Activated CD8-positive, alpha-beta T cell treated with anti-CD3 and anti-CD28 coated beads for 36 hours (primary cell): ENCODE data around the gene PPP2R2B. TPM values are rescaled to one million over a fixed set of nuclear protein-coding genes. Genes with fewer than 3 reads are reported as not detected.

Experiments used
- ATAC-seq: fragments of 200-7000 bp; cut with Tn5 transposase; one replicate; pipeline ENCODE4 v1.10.0; 2021; ENCODE audit warnings: mild to moderate bottlenecking, moderate library complexity
- CTCF ChIA-PET: fragments of 350-600 bp; sonication (Branson Sonifier 250); formaldehyde crosslinking; loops from one replicate; lab custom pipeline; 2021; ENCODE audit warnings: antibody characterized with exemption; lab: Charles Lee
- POLR2A ChIA-PET: fragments of 350-600 bp; sonication (Branson Sonifier 250); formaldehyde crosslinking; loops from one replicate; lab custom pipeline; 2021; ENCODE audit warnings: antibody characterized with exemption; lab: Charles Lee
- DNase-seq: peaks from one replicate; pipeline ENCODE4 v3.0.0-alpha.2; 2020
- H3K27ac Mint-ChIP-seq: one replicate; pipeline ENCODE4 v1.8.0; 2021; ENCODE audit warnings: mild to moderate bottlenecking, mixed read lengths
- H3K27me3 Mint-ChIP-seq: one replicate; pipeline ENCODE4 v1.8.0; 2021; ENCODE audit warnings: mixed read lengths
- H3K36me3 Mint-ChIP-seq: one replicate; pipeline ENCODE4 v1.8.0; 2021; ENCODE audit warnings: low read depth, mixed read lengths
- H3K4me1 Mint-ChIP-seq: one replicate; pipeline ENCODE4 v1.8.0; 2021; ENCODE audit warnings: low read depth, mixed read lengths
- H3K4me3 Mint-ChIP-seq: one replicate; pipeline ENCODE4 v1.8.0; 2021; ENCODE audit warnings: mild to moderate bottlenecking, moderate library complexity, mixed read lengths
- H3K9me3 Mint-ChIP-seq: one replicate; pipeline ENCODE4 v1.8.0; 2021; ENCODE audit warnings: mixed read lengths
- intact Hi-C: fragments of 100-400 bp; cut with micrococcal nuclease; formaldehyde crosslinking; loops from one replicate; pipeline ENCODE4 v1.10.0; 2022
- total RNA-seq, 2 experiments: library from RNA; stranded (reverse); gene quantifications; one replicate each; pipeline ENCODE4 v1.2.3, GENCODE V29; 2021
- TF ChIP-seq, protein P1 (sequence below): fragments of 200-600 bp; IDR thresholded peaks from one replicate; pipeline ENCODE4 v1.8.0; 2022; ENCODE audit warnings: antibody characterized with exemption, mild to moderate bottlenecking

PPP2R2B gene
- total RNA-seq, 2 experiments from 2014 or later = 0.56 to 0.65 TPM

DNA sequence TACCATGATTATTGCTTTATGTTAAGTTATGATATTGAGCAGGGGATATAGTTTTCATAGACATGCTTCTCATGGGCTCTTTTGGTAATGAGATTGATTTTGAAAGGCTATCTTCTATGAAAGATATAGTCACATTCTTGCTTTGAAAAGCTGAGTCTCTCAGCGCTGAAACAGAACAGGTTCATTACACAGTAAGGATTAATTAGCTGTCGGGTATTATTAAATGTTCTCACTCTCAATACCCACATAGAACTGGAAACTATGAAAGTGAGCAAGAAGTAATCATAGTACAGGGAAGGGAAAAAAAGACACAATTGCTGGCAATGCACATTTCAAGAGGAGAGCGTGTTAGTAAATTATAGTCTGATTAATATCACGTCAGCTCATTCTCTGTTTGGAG lies 190.9 kb downstream of the PPP2R2B start:
- TF ChIP-seq, protein P1, sequence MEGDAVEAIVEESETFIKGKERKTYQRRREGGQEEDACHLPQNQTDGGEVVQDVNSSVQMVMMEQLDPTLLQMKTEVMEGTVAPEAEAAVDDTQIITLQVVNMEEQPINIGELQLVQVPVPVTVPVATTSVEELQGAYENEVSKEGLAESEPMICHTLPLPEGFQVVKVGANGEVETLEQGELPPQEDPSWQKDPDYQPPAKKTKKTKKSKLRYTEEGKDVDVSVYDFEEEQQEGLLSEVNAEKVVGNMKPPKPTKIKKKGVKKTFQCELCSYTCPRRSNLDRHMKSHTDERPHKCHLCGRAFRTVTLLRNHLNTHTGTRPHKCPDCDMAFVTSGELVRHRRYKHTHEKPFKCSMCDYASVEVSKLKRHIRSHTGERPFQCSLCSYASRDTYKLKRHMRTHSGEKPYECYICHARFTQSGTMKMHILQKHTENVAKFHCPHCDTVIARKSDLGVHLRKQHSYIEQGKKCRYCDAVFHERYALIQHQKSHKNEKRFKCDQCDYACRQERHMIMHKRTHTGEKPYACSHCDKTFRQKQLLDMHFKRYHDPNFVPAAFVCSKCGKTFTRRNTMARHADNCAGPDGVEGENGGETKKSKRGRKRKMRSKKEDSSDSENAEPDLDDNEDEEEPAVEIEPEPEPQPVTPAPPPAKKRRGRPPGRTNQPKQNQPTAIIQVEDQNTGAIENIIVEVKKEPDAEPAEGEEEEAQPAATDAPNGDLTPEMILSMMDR = no peak
- no peaks in the 10 kb centered on the region for H3K4me1 Mint-ChIP-seq
- intact Hi-C loops = no loop called here
- ChIA-PET POLR2A (interaction anchor here (0.9 kb wide), 1 partner anchor 11 kb away, joined by 3 read pairs; no protein-coding TSS in a partner anchor), CTCF (interaction anchor here (0.7 to 1.8 kb wide), 2 partner anchors 17 to 155 kb away, joined by 3 to 6 read pairs; no protein-coding TSS in a partner anchor)
- H3K27me3 Mint-ChIP-seq = no peaks in the 10 kb centered on the region
- ATAC-seq = no peak
- H3K9me3 Mint-ChIP-seq = no peaks in the 10 kb centered on the region
- no peak overlapping the region for H3K4me3 Mint-ChIP-seq
- DNase-seq = no peak
- no peak overlapping the region for H3K27ac Mint-ChIP-seq
- H3K36me3 Mint-ChIP-seq = no peaks in the 10 kb centered on the region

DNA sequence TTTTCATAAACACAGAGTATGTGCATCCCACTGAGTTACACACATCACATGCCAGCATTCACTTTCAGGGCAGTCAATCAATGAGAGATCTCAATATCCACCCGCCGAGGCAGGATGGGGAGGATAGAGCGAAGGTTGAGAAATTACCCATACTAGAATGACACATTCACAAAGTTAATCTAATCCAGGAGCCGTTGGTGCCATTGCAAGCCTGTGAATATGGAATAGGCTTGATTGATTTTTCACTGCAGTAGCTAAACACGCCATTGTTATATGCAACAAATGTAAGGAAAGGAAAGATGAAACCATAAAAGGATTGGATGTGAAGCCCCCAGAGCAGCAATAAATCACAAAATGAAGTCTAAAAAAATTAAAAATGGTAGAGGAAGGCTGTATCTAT lies 194.7 kb downstream of the PPP2R2B start:
- Mint-ChIP-seq H3K36me3 (no peaks in the 10 kb centered on the region), H3K9me3 (no peaks in the 10 kb centered on the region), H3K27ac (no peak overlapping the region), H3K4me3 (no peak overlapping the region), H3K27me3 (no peaks in the 10 kb centered on the region), H3K4me1 (no peaks in the 10 kb centered on the region)
- ATAC-seq (no peak), DNase-seq (no peak)
- ChIA-PET CTCF (interaction anchor here (0.6 kb wide), 1 partner anchor 620 kb away, joined by 3 read pairs; no protein-coding TSS in a partner anchor), POLR2A (interaction anchor here (0.7 kb wide), 1 partner anchor 38 kb away, joined by 3 read pairs; no protein-coding TSS in a partner anchor)
- intact Hi-C loops = no loop called here
- TF ChIP-seq, protein P1 = no peak

DNA sequence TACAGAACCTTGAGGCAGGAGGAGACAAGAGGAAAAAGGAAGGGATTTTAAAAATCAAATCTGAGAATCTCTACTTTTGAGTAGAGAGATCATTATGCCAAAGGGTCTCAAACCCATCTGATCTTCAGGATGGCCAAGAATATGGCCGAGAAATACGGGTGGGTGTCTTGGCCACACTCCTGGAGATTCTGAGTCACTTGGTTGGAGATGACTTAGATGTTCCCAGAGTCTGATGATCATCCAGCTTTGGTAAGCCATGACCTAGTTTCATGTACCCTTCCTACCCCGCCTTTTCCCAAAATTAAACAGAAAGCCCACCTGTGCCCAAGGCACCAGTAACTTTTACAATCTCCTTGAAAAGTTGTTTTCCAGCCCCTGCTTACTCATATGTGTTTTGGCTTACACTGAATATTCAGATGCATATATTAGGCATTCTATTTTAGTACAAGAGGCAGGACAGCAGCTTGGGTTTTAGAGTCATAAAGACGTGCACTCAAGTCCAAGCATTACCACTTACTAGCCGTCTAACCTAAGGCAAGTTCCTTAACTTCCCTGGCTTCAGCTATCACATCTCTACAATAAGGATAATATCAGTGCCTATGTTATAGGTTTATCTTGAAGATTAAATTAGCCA lies 195.5 kb downstream of the PPP2R2B start:
- Mint-ChIP-seq H3K4me3 (no peak overlapping the region), H3K27ac (no peak overlapping the region), H3K27me3 (no peaks in the 10 kb centered on the region), H3K36me3 (no peaks in the 10 kb centered on the region), H3K9me3 (no peaks in the 10 kb centered on the region), H3K4me1 (no peaks in the 10 kb centered on the region)
- TF ChIP-seq, protein P1 = no peak
- no peak for DNase-seq
- POLR2A ChIA-PET = no interaction called here
- CTCF ChIA-PET = interaction anchor here (0.6 to 0.8 kb wide), 2 partner anchors 10 to 621 kb away, joined by 3 to 4 read pairs; no protein-coding TSS in a partner anchor
- no peak for ATAC-seq
- intact Hi-C loops = no loop called here

DNA sequence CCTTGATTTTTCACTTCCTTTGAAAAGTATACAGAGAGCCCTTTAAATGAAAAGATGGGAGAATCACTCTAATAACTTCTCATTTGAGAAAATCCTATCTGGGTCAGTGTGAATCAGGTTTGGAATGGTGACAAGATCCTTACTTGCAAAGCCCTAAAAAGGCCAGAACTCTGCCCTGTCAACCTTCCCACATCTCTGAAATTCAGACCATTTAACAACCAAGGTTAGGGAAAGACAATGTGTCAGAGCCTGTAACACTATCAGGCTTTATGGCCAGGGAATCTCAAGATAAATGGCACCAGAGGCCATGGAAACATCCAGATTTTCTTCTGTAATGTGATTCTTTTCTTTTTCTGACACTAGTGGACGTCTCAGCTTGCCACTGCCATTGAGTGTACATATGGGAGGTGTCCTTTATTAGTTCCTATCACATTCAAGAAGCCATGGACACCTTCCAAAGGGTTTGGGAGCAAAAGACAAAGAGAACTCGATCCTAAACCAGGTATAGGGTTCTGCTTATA lies 196.9 kb downstream of the PPP2R2B start:
- TF ChIP-seq, protein P1 = no peak
- no peaks in the 10 kb centered on the region for H3K4me1 Mint-ChIP-seq
- ChIA-PET CTCF (no interaction called here), POLR2A (no interaction called here)
- H3K9me3 Mint-ChIP-seq = no peaks in the 10 kb centered on the region
- ATAC-seq = no peak
- intact Hi-C loops = no loop called here
- H3K27ac Mint-ChIP-seq = no peak overlapping the region
- no peak overlapping the region for H3K4me3 Mint-ChIP-seq
- no peaks in the 10 kb centered on the region for H3K36me3 Mint-ChIP-seq
- no peak for DNase-seq
- H3K27me3 Mint-ChIP-seq = no peaks in the 10 kb centered on the region
